Measurements from ENCODE around the gene RBM39. TPM values are rescaled to one million over a fixed set of nuclear protein-coding genes. Genes with fewer than 3 reads are reported as not detected.

Gene RBM39
- total and polyA plus RNA-seq, 2 of the 13 experiments (the other 11 are each of a cell fraction or from before 2014, with no cell fraction given) = 788 to 920 TPM

DNA sequence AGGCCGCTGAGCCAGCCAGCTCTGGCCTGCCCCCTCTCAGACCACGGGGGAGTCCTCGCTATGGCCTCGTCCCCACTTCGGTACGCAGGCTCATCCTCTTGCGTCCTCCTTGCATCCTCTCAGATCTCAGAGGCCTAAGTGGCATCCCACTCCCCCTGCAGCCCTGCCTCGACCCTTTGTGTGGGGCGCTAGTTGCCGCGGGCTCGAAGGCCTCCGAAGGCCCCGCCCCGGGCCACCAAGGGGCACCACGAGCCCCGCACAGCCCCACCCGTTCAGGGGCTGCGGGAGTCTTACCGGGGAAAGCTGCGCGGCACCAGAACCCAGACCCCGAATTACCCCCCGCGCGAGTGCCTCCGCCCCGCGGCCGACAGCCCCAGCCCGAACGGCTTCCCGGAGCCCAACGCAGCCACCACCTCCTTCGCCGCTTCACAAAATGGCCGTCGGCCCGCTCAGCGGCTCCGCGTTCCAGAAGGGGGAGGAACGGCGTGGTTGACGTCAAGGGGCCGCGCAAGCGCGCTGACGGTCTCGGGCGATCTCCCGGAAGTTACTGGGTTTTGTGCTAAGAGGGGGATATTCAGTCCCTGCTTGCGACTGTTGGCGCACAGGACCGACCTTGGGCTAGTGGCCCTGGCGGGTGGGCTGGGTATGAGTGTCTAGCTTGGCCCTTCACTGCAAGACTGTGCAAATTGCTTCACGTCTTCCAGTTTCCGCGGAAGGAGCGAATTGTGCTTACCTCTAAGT lies 77.4 kb downstream of the RBM39 start, which contains the start of the genes CPNE1 and RBM12 (continued):
- TF ChIP-seq DR1 (CRISPR knock-in tag; IDR thresholded peaks at IDR 0.05) (peak; percentile 91), ZFP41 (CRISPR knock-in tag; IDR thresholded peaks at IDR 0.05; ENCODE audit: borderline replicate concordance) (0 out of 2 replicates have a peak, but pooled peaks have one; percentile 75), ZBTB42 (CRISPR knock-in tag; IDR thresholded peaks at IDR 0.05) (peak; percentile 88), ZNF124 (CRISPR knock-in tag; IDR thresholded peaks at IDR 0.05) (peak; percentile 91), ZBTB38 (CRISPR knock-in tag; IDR thresholded peaks at IDR 0.05) (peak; percentile 90), YEATS2 (CRISPR knock-in tag; IDR thresholded peaks at IDR 0.05; ENCODE audit: borderline replicate concordance) (peak; percentile 95), ZNF432 (CRISPR knock-in tag; IDR thresholded peaks at IDR 0.05; ENCODE audit: borderline replicate concordance) (no peak), ZNF468 (CRISPR knock-in tag; IDR thresholded peaks at IDR 0.05) (0 out of 2 replicates have a peak, but pooled peaks have one; percentile 80), NFE2L2 (IDR thresholded peaks at IDR 0.05; ENCODE audit: low read length) (no peak), RORA (CRISPR knock-in tag; IDR thresholded peaks at IDR 0.05) (no peak), MZF1 (CRISPR knock-in tag; IDR thresholded peaks at IDR 0.05; ENCODE audit: borderline replicate concordance) (no peak; the same call in 1 of the 2 replicates), ZNF619 (CRISPR knock-in tag; IDR thresholded peaks at IDR 0.05) (peak; percentile 99), ATAD3A (CRISPR knock-in tag; IDR thresholded peaks at IDR 0.05) (no peak; the same call in 1 of the 2 replicates), ZNF205 (CRISPR knock-in tag; IDR thresholded peaks at IDR 0.05) (no peak; the same call in none of the 2 replicates), SRSF9 (IDR thresholded peaks at IDR 0.05; ENCODE audit: borderline replicate concordance, insufficient read depth, low read depth, low read length, poor library complexity, severe bottlenecking) (no peak), SALL1 (CRISPR knock-in tag; IDR thresholded peaks at IDR 0.05) (peak; percentile 97), ZKSCAN5 (CRISPR knock-in tag; IDR thresholded peaks at IDR 0.05) (peak; percentile 46; the same call in 1 of the 2 replicates), FOSL1 (CRISPR knock-in tag; IDR thresholded peaks at IDR 0.05; ENCODE audit: borderline replicate concordance) (peak; percentile 40; the same call in 1 of the 2 replicates), ETV6 (CRISPR knock-in tag; conservative IDR thresholded peaks at IDR 0.05) (peak; percentile 83; the same call in 1 of the 2 replicates), MBD4 (IDR thresholded peaks at IDR 0.05; ENCODE audit: borderline replicate concordance, low read length) (no peak), ZSCAN30 (CRISPR knock-in tag; IDR thresholded peaks at IDR 0.05) (no peak)
- TF ChIP-seq, protein P1, sequence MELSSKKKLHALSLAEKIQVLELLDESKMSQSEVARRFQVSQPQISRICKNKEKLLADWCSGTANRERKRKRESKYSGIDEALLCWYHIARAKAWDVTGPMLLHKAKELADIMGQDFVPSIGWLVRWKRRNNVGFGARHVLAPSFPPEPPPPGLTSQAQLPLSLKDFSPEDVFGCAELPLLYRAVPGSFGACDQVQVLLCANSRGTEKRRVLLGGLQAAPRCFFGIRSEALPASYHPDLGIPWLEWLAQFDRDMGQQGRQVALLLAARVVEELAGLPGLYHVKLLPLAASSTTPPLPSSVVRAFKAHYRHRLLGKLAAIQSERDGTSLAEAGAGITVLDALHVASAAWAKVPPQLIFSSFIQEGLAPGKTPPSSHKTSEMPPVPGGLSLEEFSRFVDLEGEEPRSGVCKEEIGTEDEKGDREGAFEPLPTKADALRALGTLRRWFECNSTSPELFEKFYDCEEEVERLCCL (CRISPR knock-in tag; IDR thresholded peaks at IDR 0.05; ENCODE audit: borderline replicate concordance) = peak; percentile 98
- TF ChIP-seq, protein P2, sequence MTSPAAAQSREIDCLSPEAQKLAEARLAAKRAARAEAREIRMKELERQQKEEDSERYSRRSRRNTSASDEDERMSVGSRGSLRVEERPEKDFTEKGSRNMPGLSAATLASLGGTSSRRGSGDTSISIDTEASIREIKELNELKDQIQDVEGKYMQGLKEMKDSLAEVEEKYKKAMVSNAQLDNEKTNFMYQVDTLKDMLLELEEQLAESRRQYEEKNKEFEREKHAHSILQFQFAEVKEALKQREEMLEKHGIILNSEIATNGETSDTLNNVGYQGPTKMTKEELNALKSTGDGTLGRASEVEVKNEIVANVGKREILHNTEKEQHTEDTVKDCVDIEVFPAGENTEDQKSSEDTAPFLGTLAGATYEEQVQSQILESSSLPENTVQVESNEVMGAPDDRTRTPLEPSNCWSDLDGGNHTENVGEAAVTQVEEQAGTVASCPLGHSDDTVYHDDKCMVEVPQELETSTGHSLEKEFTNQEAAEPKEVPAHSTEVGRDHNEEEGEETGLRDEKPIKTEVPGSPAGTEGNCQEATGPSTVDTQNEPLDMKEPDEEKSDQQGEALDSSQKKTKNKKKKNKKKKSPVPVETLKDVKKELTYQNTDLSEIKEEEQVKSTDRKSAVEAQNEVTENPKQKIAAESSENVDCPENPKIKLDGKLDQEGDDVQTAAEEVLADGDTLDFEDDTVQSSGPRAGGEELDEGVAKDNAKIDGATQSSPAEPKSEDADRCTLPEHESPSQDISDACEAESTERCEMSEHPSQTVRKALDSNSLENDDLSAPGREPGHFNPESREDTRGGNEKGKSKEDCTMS (CRISPR knock-in tag; conservative IDR thresholded peaks at IDR 0.05) = no peak; the same call in 1 of the 2 replicates
- TF ChIP-seq, protein P3, sequence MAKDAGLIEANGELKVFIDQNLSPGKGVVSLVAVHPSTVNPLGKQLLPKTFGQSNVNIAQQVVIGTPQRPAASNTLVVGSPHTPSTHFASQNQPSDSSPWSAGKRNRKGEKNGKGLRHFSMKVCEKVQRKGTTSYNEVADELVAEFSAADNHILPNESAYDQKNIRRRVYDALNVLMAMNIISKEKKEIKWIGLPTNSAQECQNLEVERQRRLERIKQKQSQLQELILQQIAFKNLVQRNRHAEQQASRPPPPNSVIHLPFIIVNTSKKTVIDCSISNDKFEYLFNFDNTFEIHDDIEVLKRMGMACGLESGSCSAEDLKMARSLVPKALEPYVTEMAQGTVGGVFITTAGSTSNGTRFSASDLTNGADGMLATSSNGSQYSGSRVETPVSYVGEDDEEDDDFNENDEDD (CRISPR knock-in tag; IDR thresholded peaks at IDR 0.05; ENCODE audit: borderline replicate concordance) = peak; percentile 93
